ENCODE results near the gene C8G. TPM values are rescaled to one million over a fixed set of nuclear protein-coding genes. Genes with fewer than 3 reads are reported as not detected.

Gene C8G
- total RNA-seq, 2 donors from 2014 or later = 1.4 to 2.7 TPM

Other genes with a start within 250 kb of the C8G start
- gene DIPK1B, start 232.7 kb upstream of the C8G start, total RNA-seq = 1 to 10 TPM; 1.3 to 3.2 TPM
- gene LCN10, start 202.3 kb upstream of the C8G start, total RNA-seq = under 1 TPM in 1 of 2 donors, not detected in 1; 0.90 TPM
- not detected for gene LCN6, start 196.7 kb upstream of the C8G start, total RNA-seq
- under 1 TPM in 1 of 2 donors, not detected in 1; 0.65 TPM for gene LCN8, start 187.0 kb upstream of the C8G start, total RNA-seq
- gene LCN15, start 180.7 kb upstream of the C8G start, total RNA-seq = not detected
- 10 to 100 TPM; 16.5 to 21.8 TPM for gene TMEM141, start 153.9 kb upstream of the C8G start, total RNA-seq
- 1 to 10 TPM; 1.8 to 2.2 TPM for gene CCDC183, start 148.9 kb upstream of the C8G start, total RNA-seq
- 10 to 100 TPM; 55.6 to 59.7 TPM for gene RABL6, start 137.3 kb upstream of the C8G start, total RNA-seq
- 1 to 10 TPM; 2.9 to 3.7 TPM for gene AJM1, start 102.8 kb upstream of the C8G start, total RNA-seq
- gene PHPT1, start 95.8 kb upstream of the C8G start, total RNA-seq = 10 to 100 TPM; 33.8 to 36.2 TPM
- gene MAMDC4, start 92.9 kb upstream of the C8G start, total RNA-seq = 1 to 10 TPM; 3.4 TPM
- gene EDF1, start 78.9 kb upstream of the C8G start, total RNA-seq = 100 to 1,000 TPM; 212 to 224 TPM
- gene TRAF2, start 58.7 kb upstream of the C8G start, total RNA-seq = 10 to 100 TPM; 20.8 to 21.4 TPM
- gene FBXW5, start 505 bp upstream of the C8G start, total RNA-seq = 10 to 100 TPM; 84.3 to 88.4 TPM
- 1 to 10 TPM; 2.6 to 4.2 TPM for gene LCN12, start 7.0 kb downstream of the C8G start, total RNA-seq
- 100 to 1,000 TPM in 1 of 2 donors, 10 to 100 TPM in 1; 21.4 to 166 TPM for gene PTGDS, start 32.3 kb downstream of the C8G start, total RNA-seq
- 1 to 10 TPM in 1 of 2 donors, under 1 TPM in 1; 0.96 to 2.9 TPM for gene LCNL1, start 37.8 kb downstream of the C8G start, total RNA-seq
- gene PAXX, start 47.2 kb downstream of the C8G start, total RNA-seq = 10 to 100 TPM; 85.7 to 89.9 TPM
- 1 to 10 TPM; 1.9 to 2.1 TPM for gene CLIC3, start 51.3 kb downstream of the C8G start, total RNA-seq
- 100 to 1,000 TPM; 120 to 131 TPM for gene ABCA2, start 83.0 kb downstream of the C8G start, total RNA-seq
- gene FUT7, start 86.8 kb downstream of the C8G start, total RNA-seq = 10 to 100 TPM in 1 of 2 donors, 1 to 10 TPM in 1; 7.7 to 10.6 TPM
- 100 to 1,000 TPM; 139 to 202 TPM for gene NPDC1, start 100.9 kb downstream of the C8G start, total RNA-seq
- under 1 TPM in 1 of 2 donors, not detected in 1; 0.20 TPM for gene ENTPD2, start 108.8 kb downstream of the C8G start, total RNA-seq
- gene SAPCD2, start 125.3 kb downstream of the C8G start, total RNA-seq = under 1 TPM; 0.27 to 0.39 TPM
- gene UAP1L1, start 132.3 kb downstream of the C8G start, total RNA-seq = 10 to 100 TPM in 1 of 2 donors, 1 to 10 TPM in 1; 9.3 to 10.2 TPM
- gene MAN1B1, start 141.7 kb downstream of the C8G start, total RNA-seq = 10 to 100 TPM; 62.0 to 62.3 TPM
- gene DPP7, start 169.5 kb downstream of the C8G start, total RNA-seq = 100 to 1,000 TPM; 270 to 311 TPM
- gene GRIN1, start 193.9 kb downstream of the C8G start, total RNA-seq = not detected
- gene LRRC26, start 224.8 kb downstream of the C8G start, total RNA-seq = not detected
- not detected for gene TMEM210, start 226.8 kb downstream of the C8G start, total RNA-seq
- gene ANAPC2, start 243.3 kb downstream of the C8G start, total RNA-seq = 100 to 1,000 TPM; 114 to 116 TPM
- gene SSNA1, start 243.4 kb downstream of the C8G start, total RNA-seq = 10 to 100 TPM; 39.4 to 48.3 TPM

Data from T-helper 17 cell (primary cell).